Naive thymus-derived CD8-positive, alpha-beta T cell (primary cell): ENCODE results near the gene FAM50B. TPM values are rescaled to one million over a fixed set of nuclear protein-coding genes. Genes with fewer than 3 reads are reported as not detected.

Experiments used
- ATAC-seq, 2 donors: fragments of 150-1000 bp; cut with Tn5 transposase in 1 of 2; sonication (Bioruptor Pico), chemical (Tn5 transposase) in 1 of 2; 1 replicate in 1 of 2; 2 replicates in 1 of 2; pipeline ENCODE4 v1.10.0; 2021; ENCODE audit warnings: mild to moderate bottlenecking in 2 of 2, moderate library complexity in 2 of 2
- POLR2A ChIA-PET: fragments of 350-600 bp; sonication (Branson Sonifier 250); formaldehyde crosslinking; loops from one replicate; lab custom pipeline; 2021; ENCODE audit warnings: antibody characterized with exemption; lab: Charles Lee
- DNase-seq, 10 donors: peaks; one replicate each; pipeline versions ENCODE4 v3.0.0 to v3.0.0-alpha.2; 2020 to 2022
- H3K27ac Mint-ChIP-seq, 10 donors: one replicate each; pipeline ENCODE4 v1.8.0; 2020 to 2022; ENCODE audit warnings: mild to moderate bottlenecking in 10 of 10, mixed read lengths in 10 of 10, moderate library complexity in 4 of 10, inconsistent platforms in 1 of 10
- H3K27me3 Mint-ChIP-seq, 5 donors: one replicate each; pipeline ENCODE4 v1.8.0; 2021 to 2022; ENCODE audit warnings: mixed read lengths in 5 of 5
- H3K36me3 Mint-ChIP-seq, 3 donors: one replicate each; pipeline ENCODE4 v1.8.0; 2020 to 2022; ENCODE audit warnings: mixed read lengths in 3 of 3, mild to moderate bottlenecking in 2 of 3, inconsistent platforms in 1 of 3
- H3K4me1 Mint-ChIP-seq, 4 donors: one replicate each; pipeline ENCODE4 v1.8.0; 2021 to 2022; ENCODE audit warnings: mixed read lengths in 4 of 4
- H3K4me3 Mint-ChIP-seq, 10 donors: one replicate each; pipeline ENCODE4 v1.8.0; 2020 to 2022; ENCODE audit warnings: mild to moderate bottlenecking in 10 of 10, mixed read lengths in 10 of 10, moderate library complexity in 6 of 10, inconsistent platforms in 1 of 10
- H3K9me3 Mint-ChIP-seq, 9 donors: one replicate each; pipeline ENCODE4 v1.8.0; 2020 to 2022; ENCODE audit warnings: mixed read lengths in 9 of 9, mild to moderate bottlenecking in 3 of 9, inconsistent platforms in 1 of 9, moderate library complexity in 1 of 9
- polyA plus RNA-seq, 3 donors: library from polyadenylated mRNA; unstranded; fragments of 300-500 nt; fragmentation: Illumina TruSeq; gene quantifications; one replicate each; pipeline ENCODE4 v1.2.3, GENCODE V29; 2021
- total RNA-seq, 8 experiments: library from RNA in 2 of 8; stranded (reverse) in 2 of 8; gene quantifications; one replicate each; pipeline ENCODE4 v1.2.3 and lab custom pipeline; 2021 to 2026

FAM50B gene
- total and polyA plus RNA-seq, 5 experiments from 2014 or later, result 2.7 to 12.7 (median 11.5) TPM

- no peaks in the 10 kb centered on the region for H3K36me3 Mint-ChIP-seq
- H3K4me1 Mint-ChIP-seq, result no peaks in the 10 kb centered on the region
- H3K9me3 Mint-ChIP-seq, result no peaks in the 10 kb centered on the region
- peaks cover 9 to 30% (median 21%) of the 10 kb centered on the region in 5 donors for H3K27me3 Mint-ChIP-seq
- POLR2A ChIA-PET, result no interaction called here
- no peak for DNase-seq
- no peak for ATAC-seq
- H3K27ac Mint-ChIP-seq, result no peak overlapping the region
- H3K4me3 Mint-ChIP-seq, result no peak overlapping the region
Observed at GRCh38 chr6:3899061-3899460, 49.9 kb downstream of the FAM50B start.

- no peaks in the 10 kb centered on the region for H3K9me3 Mint-ChIP-seq
- POLR2A ChIA-PET, result no interaction called here
- H3K27ac Mint-ChIP-seq, result no peak overlapping the region
- no peaks in the 10 kb centered on the region for H3K36me3 Mint-ChIP-seq
- H3K4me3 Mint-ChIP-seq, result no peak overlapping the region
- no peak for ATAC-seq
- peaks cover 10 to 30% (median 23%) of the 10 kb centered on the region in 5 donors for H3K27me3 Mint-ChIP-seq
- no peak for DNase-seq
- no peaks in the 10 kb centered on the region for H3K4me1 Mint-ChIP-seq
Observed at GRCh38 chr6:3899970-3900439, 50.8 kb downstream of the FAM50B start.

Other genes with a start within 250 kb of the FAM50B start
- under 1 TPM; 0.16 to 0.18 TPM for gene PXDC1, start 97.7 kb upstream of the FAM50B start, total RNA-seq
- gene PXDC1, start 97.7 kb upstream of the FAM50B start, polyA plus RNA-seq, result not detected
- not detected for gene FAM217A, start 229.8 kb downstream of the FAM50B start, total RNA-seq
- gene FAM217A, start 229.8 kb downstream of the FAM50B start, polyA plus RNA-seq, result under 1 TPM in 2 of 3 donors, not detected in 1; 0.08 to 0.23 TPM